Measurements from ENCODE around the gene SERTAD1.

The SERTAD1 gene, protein sequence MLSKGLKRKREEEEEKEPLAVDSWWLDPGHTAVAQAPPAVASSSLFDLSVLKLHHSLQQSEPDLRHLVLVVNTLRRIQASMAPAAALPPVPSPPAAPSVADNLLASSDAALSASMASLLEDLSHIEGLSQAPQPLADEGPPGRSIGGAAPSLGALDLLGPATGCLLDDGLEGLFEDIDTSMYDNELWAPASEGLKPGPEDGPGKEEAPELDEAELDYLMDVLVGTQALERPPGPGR

DNA sequence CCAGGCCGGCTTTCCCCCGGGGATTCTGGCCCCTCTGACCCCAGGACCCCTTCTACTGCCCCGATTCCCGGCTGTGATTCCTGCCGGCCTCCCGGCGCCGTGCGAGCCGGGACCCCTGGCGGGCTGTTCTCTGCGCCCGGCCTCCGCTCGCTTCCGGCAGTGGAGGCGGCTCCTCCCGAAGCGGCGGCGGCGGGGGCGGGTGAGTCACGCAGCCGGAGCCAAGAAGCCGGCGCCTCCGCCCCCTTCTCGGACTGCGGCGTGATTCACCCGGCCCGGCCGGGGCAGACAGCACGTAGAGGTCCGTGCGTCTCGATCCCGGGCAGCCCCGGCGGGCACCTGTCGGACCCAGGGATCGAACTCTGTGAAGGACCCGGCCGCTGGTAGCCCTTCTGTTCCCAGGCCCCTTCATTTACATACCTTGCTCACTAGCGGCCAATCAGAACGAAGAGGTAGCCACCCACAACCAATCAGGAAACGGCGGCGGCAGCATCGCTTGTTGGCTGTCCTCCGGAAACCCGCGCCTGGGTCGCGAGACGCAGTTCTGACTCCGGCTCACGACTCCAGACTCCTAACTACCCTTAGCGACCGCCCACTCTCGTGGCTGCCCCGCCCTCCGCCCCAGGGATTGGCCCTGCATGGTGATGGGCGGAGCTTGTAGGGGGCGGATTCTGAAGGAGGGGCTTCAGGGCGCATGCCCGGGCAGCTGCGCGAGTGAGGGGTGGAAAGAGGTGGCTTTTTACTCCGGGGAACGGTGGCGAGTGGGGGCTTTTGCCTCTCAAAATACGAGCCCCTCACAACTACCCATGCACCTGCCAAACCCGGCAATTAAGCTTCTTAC, at the start of gene SERTAD1:
Gene SERTAD1, minus strand, starts transcription at position 543 of the 838 bp plus-strand sequence. CDS start 2,446 bp downstream, outside the sequence.
- Histone ChIP-seq H4K20me1 (ENCODE audit: low read depth, low read length) (no peaks in the 10 kb centered on the region), H3K27me3 (ENCODE audit: low read length) (no peaks in the 10 kb centered on the region), H3K36me3 (ENCODE audit: low read length) (no peaks in the 10 kb centered on the region), H3K4me3 (ENCODE audit: insufficient read depth, low read length, poor library complexity, severe bottlenecking) (peak within 1 kb of the TSS; percentile 85), H3K9me3 (ENCODE audit: insufficient read depth, low read length) (no peaks in the 10 kb centered on the region), H3K9ac (ENCODE audit: low read length) (peak within 1 kb of the TSS; percentile 83), H2AFZ (ENCODE audit: low read depth, low read length, severe bottlenecking) (peak within 1 kb of the TSS; percentile 88), H3K79me2 (ENCODE audit: insufficient read depth, low read length) (no peaks in the 10 kb centered on the region), H3K9me2 (replicated peaks; ENCODE audit: insufficient read depth, low read length) (no peaks in the 10 kb centered on the region), H3K27ac (ENCODE audit: low read depth, low read length) (peak within 1 kb of the TSS; percentile 75), H3F3A (ENCODE audit: insufficient read depth) (peaks cover 8% of the 10 kb centered on the region; the same call in 1 of the 2 replicates), H3K4me2 (ENCODE audit: low read depth, low read length, poor library complexity, severe bottlenecking) (peak within 1 kb of the TSS; percentile 93)
- no peak for TF ChIP-seq EZH2phosphoT487 (conservative IDR thresholded peaks at IDR 0.05; ENCODE audit: low read length)
- TF ChIP-seq, protein P1, sequence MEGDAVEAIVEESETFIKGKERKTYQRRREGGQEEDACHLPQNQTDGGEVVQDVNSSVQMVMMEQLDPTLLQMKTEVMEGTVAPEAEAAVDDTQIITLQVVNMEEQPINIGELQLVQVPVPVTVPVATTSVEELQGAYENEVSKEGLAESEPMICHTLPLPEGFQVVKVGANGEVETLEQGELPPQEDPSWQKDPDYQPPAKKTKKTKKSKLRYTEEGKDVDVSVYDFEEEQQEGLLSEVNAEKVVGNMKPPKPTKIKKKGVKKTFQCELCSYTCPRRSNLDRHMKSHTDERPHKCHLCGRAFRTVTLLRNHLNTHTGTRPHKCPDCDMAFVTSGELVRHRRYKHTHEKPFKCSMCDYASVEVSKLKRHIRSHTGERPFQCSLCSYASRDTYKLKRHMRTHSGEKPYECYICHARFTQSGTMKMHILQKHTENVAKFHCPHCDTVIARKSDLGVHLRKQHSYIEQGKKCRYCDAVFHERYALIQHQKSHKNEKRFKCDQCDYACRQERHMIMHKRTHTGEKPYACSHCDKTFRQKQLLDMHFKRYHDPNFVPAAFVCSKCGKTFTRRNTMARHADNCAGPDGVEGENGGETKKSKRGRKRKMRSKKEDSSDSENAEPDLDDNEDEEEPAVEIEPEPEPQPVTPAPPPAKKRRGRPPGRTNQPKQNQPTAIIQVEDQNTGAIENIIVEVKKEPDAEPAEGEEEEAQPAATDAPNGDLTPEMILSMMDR (IDR thresholded peaks at IDR 0.05; ENCODE audit: insufficient read depth, low read length, poor library complexity, severe bottlenecking), result peak; percentile 94

DNA sequence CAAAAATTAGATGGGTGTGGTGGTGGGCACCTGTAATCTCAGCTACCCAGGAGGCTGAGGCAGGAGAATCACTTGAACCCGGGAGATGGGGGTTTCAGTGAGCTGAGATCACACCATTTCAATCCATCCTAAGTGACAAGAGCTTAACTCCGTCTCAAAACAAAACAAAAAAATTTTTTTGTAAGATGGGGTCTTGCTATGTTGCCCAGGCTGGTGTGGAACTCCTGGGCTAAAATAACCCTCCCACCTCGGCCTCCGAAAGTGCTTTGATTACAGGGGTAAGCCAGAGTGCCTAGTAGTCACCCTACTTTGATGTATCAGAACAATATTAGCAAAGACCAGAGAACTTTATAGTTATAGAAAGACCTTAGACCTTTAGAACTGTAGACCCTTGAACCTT, 48.9 kb upstream of the SERTAD1 start:
- TF ChIP-seq, protein P1 (IDR thresholded peaks at IDR 0.05; ENCODE audit: insufficient read depth, low read length, poor library complexity, severe bottlenecking), result no peak
- TF ChIP-seq EZH2phosphoT487 (conservative IDR thresholded peaks at IDR 0.05; ENCODE audit: low read length), result no peak
- Histone ChIP-seq H4K20me1 (ENCODE audit: low read depth, low read length) (no peaks in the 10 kb centered on the region), H3K27ac (ENCODE audit: low read depth, low read length) (no peak overlapping the region), H3K9me3 (ENCODE audit: insufficient read depth, low read length) (no peaks in the 10 kb centered on the region), H3K79me2 (ENCODE audit: insufficient read depth, low read length) (no peaks in the 10 kb centered on the region), H3K36me3 (ENCODE audit: low read length) (no peaks in the 10 kb centered on the region), H3K27me3 (ENCODE audit: low read length) (no peaks in the 10 kb centered on the region), H3K9me2 (replicated peaks; ENCODE audit: insufficient read depth, low read length) (no peaks in the 10 kb centered on the region), H3K9ac (ENCODE audit: low read length) (no peak overlapping the region), H2AFZ (ENCODE audit: low read depth, low read length, severe bottlenecking) (no peak overlapping the region), H3F3A (ENCODE audit: insufficient read depth) (no peaks in the 10 kb centered on the region), H3K4me2 (ENCODE audit: low read depth, low read length, poor library complexity, severe bottlenecking) (no peak overlapping the region), H3K4me3 (ENCODE audit: insufficient read depth, low read length, poor library complexity, severe bottlenecking) (no peak overlapping the region)

DNA sequence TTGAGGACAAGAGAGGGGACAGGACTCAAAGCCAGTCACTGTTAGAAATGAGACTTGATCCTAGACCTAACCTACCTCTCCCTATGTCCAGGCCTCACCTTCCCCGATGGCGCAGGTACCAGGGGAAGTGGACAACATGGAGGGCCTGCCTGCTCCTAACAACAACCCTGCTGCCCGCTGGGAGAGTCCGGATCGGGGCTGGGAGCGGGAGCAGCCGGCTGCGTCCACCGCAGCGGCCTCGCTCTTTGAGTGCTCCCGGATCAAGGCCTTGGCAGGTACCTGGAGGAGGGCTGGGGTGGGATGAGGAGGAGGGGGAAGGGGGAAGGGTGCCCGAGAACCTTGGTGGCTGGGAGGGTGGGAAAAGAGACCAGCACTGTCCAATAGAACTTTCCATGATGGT, 46.7 kb upstream of the SERTAD1 start:
- H3K27ac ChIP-seq (ENCODE audit: low read depth, low read length), result no peak overlapping the region
- no peaks in the 10 kb centered on the region for H3K27me3 ChIP-seq (ENCODE audit: low read length)
- H3K4me3 ChIP-seq (ENCODE audit: insufficient read depth, low read length, poor library complexity, severe bottlenecking), result no peak overlapping the region
- no peaks in the 10 kb centered on the region for H4K20me1 ChIP-seq (ENCODE audit: low read depth, low read length)
- H3K9me3 ChIP-seq (ENCODE audit: insufficient read depth, low read length), result no peaks in the 10 kb centered on the region
- no peaks in the 10 kb centered on the region for H3K9me2 ChIP-seq (replicated peaks; ENCODE audit: insufficient read depth, low read length)
- no peaks in the 10 kb centered on the region for H3K36me3 ChIP-seq (ENCODE audit: low read length)
- no peak overlapping the region for H3K9ac ChIP-seq (ENCODE audit: low read length)
- H3K4me2 ChIP-seq (ENCODE audit: low read depth, low read length, poor library complexity, severe bottlenecking), result no peak overlapping the region
- no peak overlapping the region for H2AFZ ChIP-seq (ENCODE audit: low read depth, low read length, severe bottlenecking)
- H3F3A ChIP-seq (ENCODE audit: insufficient read depth), result 0 out of 2 replicates have a peak, but pooled peaks cover 3% of the 10 kb centered on the region
- no peaks in the 10 kb centered on the region for H3K79me2 ChIP-seq (ENCODE audit: insufficient read depth, low read length)
- TF ChIP-seq, protein P1 (IDR thresholded peaks at IDR 0.05; ENCODE audit: insufficient read depth, low read length, poor library complexity, severe bottlenecking), result no peak
- no peak for TF ChIP-seq EZH2phosphoT487 (conservative IDR thresholded peaks at IDR 0.05; ENCODE audit: low read length)

All from SU-DHL-6 (cell line).